HuH-7.5 (cell line): ENCODE measurements around the gene RALGPS1.

Experiments used
- DNase-seq: peaks from one replicate; pipeline ENCODE4 v3.0.0; 2011; ENCODE audit warnings: low spot score

RALGPS1 gene

GRCh38 chr9:127189628-127190027, 275.0 kb downstream of the RALGPS1 start:
- no peak for DNase-seq

- no peak for DNase-seq
Measured at GRCh38 chr9:127192744-127193143, 278.2 kb downstream of the RALGPS1 start.

GRCh38 chr9:127193483-127193882, 278.9 kb downstream of the RALGPS1 start:
- DNase-seq = no peak

GRCh38 chr9:127194881-127195713, 280.5 kb downstream of the RALGPS1 start:
- DNase-seq = no peak

- no peak for DNase-seq
Measured at GRCh38 chr9:127195976-127196825, 281.6 kb downstream of the RALGPS1 start.

- no peak for DNase-seq
Measured at GRCh38 chr9:127196826-127197145, 282.2 kb downstream of the RALGPS1 start.

- DNase-seq = no peak
Measured at GRCh38 chr9:127197186-127197860, 282.7 kb downstream of the RALGPS1 start.

- DNase-seq = no peak
Measured at GRCh38 chr9:127197861-127198430, 283.4 kb downstream of the RALGPS1 start.

GRCh38 chr9:127198587-127198986, 284.0 kb downstream of the RALGPS1 start:
- no peak for DNase-seq

- peak; percentile 82 for DNase-seq
Measured at GRCh38 chr9:127199001-127199791, 284.6 kb downstream of the RALGPS1 start.

GRCh38 chr9:127200106-127200862, 285.7 kb downstream of the RALGPS1 start:
- no peak for DNase-seq

- no peak for DNase-seq
Measured at GRCh38 chr9:127201071-127201541, 286.5 kb downstream of the RALGPS1 start.

GRCh38 chr9:127201731-127202130, 287.1 kb downstream of the RALGPS1 start:
- no peak for DNase-seq

- DNase-seq = no peak
Measured at GRCh38 chr9:127202461-127203169, 288.0 kb downstream of the RALGPS1 start.

- no peak for DNase-seq
Measured at GRCh38 chr9:127203681-127204327, 289.2 kb downstream of the RALGPS1 start.

- no peak for DNase-seq
Measured at GRCh38 chr9:127204771-127205470, 290.3 kb downstream of the RALGPS1 start.

- no peak for DNase-seq
Measured at GRCh38 chr9:127205952-127206351, 291.4 kb downstream of the RALGPS1 start.

- no peak for DNase-seq
Measured at GRCh38 chr9:127206666-127207065, 292.1 kb downstream of the RALGPS1 start.
